ENCODE results near the gene ZDHHC18.

GRCh38 chr1:26785611-26786436 lies 40.7 kb upstream of the ZDHHC18 start:
- TF ChIP-seq POLR2AphosphoS5 (IDR thresholded peaks at IDR 0.05) (peak in 1 of 2 donors; percentile 6), POLR2A (IDR thresholded peaks at IDR 0.05) (no peak), CTCF (IDR thresholded peaks at IDR 0.05) (no peak), EP300 (IDR thresholded peaks at IDR 0.05) (no peak)
